Parathyroid adenoma (tissue), 2 donors: ENCODE results near the gene RACGAP1.

Source experiments
- H2AFZ ChIP-seq: fragments of 300-600 bp; sonication (generic); one replicate; pipeline ENCODE4 v1.7.0; 2017; ENCODE audit warnings: antibody characterized with exemption, mild to moderate bottlenecking
- H3K27ac ChIP-seq: fragments of 300-600 bp; sonication (generic); one replicate; pipeline ENCODE4 v1.7.0; 2017
- H3K27me3 ChIP-seq: fragments of 300-600 bp; sonication (generic); one replicate; pipeline ENCODE4 v1.7.0; 2017; ENCODE audit warnings: low read length; ENCODE audit not compliant: control insufficient read depth, insufficient read depth
- H3K36me3 ChIP-seq: fragments of 300-600 bp; sonication (generic); one replicate; pipeline ENCODE4 v1.7.0; 2017; ENCODE audit warnings: low read length; ENCODE audit not compliant: control insufficient read depth, insufficient read depth
- H3K4me1 ChIP-seq: fragments of 300-600 bp; sonication (generic); one replicate; pipeline ENCODE4 v1.7.0; 2017; ENCODE audit warnings: control low read depth
- H3K4me2 ChIP-seq: fragments of 300-600 bp; sonication (generic); one replicate; pipeline ENCODE4 v1.7.0; 2017; ENCODE audit warnings: low read length
- H3K4me3 ChIP-seq: fragments of 300-600 bp; sonication (generic); one replicate; pipeline ENCODE4 v1.7.0; 2017; ENCODE audit warnings: low read depth, low read length
- H3K79me2 ChIP-seq: fragments of 300-600 bp; sonication (generic); one replicate; pipeline ENCODE4 v1.7.0; 2017; ENCODE audit warnings: control low read depth
- H3K9ac ChIP-seq: fragments of 300-600 bp; sonication (generic); one replicate; pipeline ENCODE4 v1.7.0; 2017; ENCODE audit warnings: mild to moderate bottlenecking
- H3K9me3 ChIP-seq: fragments of 300-600 bp; sonication (generic); one replicate; pipeline ENCODE4 v1.7.0; 2017; ENCODE audit warnings: low read length; ENCODE audit not compliant: control insufficient read depth
- TF ChIP-seq, protein P1 (sequence below): fragments of 300-600 bp; sonication (generic); IDR thresholded peaks from one replicate; pipeline ENCODE4 v1.7.0; 2017; ENCODE audit warnings: antibody characterized with exemption, mild to moderate bottlenecking
- donor health status: primary hyperparathyroidism.

Gene RACGAP1

DNA sequence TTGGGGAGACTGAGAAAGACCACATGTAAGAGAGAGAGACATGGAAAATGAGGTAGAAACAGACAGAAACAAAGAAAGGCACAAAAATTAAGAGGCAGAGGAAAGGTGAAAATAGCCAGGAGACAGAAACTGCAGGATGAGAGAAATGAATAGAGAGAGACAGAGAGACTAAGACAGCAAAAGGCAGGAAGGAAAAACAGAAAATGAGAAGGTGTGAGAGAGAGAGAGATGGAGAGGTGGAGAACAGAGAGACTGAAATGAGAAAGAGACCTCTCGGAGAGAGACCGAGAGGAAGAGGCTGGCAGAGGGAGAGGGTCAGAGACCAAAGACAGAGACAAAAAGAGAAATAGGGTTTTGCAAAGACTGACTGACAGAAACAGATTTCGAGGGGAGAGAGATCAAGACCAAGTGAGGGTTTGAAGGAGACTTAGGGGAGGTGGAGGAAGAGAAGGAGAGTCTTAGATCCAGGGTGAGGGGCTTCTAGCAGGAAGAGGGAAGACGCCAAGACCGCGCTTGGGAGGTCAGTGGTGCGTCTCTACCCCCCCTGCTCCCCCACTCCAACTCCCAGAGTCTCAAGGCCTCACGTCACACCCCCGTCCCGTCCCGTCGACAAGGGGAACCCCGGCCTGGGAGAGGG lies 64.7 kb downstream of the RACGAP1 start:
- TF ChIP-seq, protein P1, sequence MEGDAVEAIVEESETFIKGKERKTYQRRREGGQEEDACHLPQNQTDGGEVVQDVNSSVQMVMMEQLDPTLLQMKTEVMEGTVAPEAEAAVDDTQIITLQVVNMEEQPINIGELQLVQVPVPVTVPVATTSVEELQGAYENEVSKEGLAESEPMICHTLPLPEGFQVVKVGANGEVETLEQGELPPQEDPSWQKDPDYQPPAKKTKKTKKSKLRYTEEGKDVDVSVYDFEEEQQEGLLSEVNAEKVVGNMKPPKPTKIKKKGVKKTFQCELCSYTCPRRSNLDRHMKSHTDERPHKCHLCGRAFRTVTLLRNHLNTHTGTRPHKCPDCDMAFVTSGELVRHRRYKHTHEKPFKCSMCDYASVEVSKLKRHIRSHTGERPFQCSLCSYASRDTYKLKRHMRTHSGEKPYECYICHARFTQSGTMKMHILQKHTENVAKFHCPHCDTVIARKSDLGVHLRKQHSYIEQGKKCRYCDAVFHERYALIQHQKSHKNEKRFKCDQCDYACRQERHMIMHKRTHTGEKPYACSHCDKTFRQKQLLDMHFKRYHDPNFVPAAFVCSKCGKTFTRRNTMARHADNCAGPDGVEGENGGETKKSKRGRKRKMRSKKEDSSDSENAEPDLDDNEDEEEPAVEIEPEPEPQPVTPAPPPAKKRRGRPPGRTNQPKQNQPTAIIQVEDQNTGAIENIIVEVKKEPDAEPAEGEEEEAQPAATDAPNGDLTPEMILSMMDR = no peak
- Histone ChIP-seq H3K36me3 (no peaks in the 10 kb centered on the region), H3K9ac (no peak overlapping the region), H3K27ac (no peak overlapping the region), H3K79me2 (no peaks in the 10 kb centered on the region), H3K27me3 (no peaks in the 10 kb centered on the region), H3K9me3 (no peaks in the 10 kb centered on the region), H3K4me3 (no peak overlapping the region), H2AFZ (no peak overlapping the region), H3K4me1 (peaks cover 6% of the 10 kb centered on the region), H3K4me2 (no peak overlapping the region)

DNA sequence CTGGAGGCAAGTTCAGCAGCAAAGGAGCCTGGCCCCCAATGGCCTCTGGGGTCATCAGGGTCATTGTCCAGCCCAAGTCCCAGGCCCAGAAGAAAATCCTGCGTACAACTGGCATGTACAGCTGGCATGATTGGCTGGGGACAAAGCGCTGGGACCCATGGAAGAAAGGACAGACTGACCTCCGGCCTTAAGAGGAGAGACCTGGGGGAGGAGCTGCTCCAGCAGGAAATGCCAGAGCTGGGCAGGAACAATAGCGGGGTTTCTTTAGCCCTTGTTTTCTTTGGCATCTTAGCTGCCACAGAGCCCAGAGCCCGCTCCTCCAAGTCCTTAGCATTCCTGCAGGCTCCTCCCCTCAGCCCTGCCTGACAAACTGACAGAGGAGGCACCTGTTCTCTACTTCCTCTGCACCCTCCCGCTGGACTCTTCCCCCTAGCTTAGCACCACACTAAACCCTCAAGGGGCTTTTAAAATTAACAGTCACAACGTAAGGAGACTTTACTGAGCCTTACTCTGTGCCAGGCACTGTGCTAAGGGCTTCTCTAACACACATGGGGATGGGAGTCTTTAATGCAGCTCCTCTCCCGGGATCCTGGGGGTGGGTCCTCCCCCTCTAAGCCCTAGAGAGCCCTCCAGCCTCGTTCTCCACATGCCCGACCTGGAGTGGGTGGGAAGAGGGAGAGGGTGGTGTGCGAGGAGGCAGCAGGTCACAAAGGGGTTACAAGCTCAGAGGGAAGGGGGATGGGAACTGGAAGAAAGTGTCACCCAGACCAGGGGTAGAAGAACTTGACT lies 65.4 kb downstream of the RACGAP1 start:
- H3K9ac ChIP-seq = no peak overlapping the region
- H3K27ac ChIP-seq = no peak overlapping the region
- H2AFZ ChIP-seq = no peak overlapping the region
- no peaks in the 10 kb centered on the region for H3K27me3 ChIP-seq
- H3K36me3 ChIP-seq = no peaks in the 10 kb centered on the region
- peaks cover 6% of the 10 kb centered on the region for H3K4me1 ChIP-seq
- no peak overlapping the region for H3K4me3 ChIP-seq
- no peak overlapping the region for H3K4me2 ChIP-seq
- no peaks in the 10 kb centered on the region for H3K79me2 ChIP-seq
- TF ChIP-seq, protein P1 = no peak
- no peaks in the 10 kb centered on the region for H3K9me3 ChIP-seq

- Histone ChIP-seq H3K4me3 (no peak overlapping the region), H3K9me3 (no peaks in the 10 kb centered on the region), H3K9ac (no peak overlapping the region), H3K4me1 (peaks cover 1% of the 10 kb centered on the region), H3K79me2 (no peaks in the 10 kb centered on the region), H2AFZ (no peak overlapping the region), H3K36me3 (no peaks in the 10 kb centered on the region), H3K27ac (no peak overlapping the region), H3K4me2 (no peak overlapping the region), H3K27me3 (no peaks in the 10 kb centered on the region)
- TF ChIP-seq, protein P1 = no peak
Measured at GRCh38 chr12:49957570-49957967, 67.7 kb downstream of the RACGAP1 start.

DNA sequence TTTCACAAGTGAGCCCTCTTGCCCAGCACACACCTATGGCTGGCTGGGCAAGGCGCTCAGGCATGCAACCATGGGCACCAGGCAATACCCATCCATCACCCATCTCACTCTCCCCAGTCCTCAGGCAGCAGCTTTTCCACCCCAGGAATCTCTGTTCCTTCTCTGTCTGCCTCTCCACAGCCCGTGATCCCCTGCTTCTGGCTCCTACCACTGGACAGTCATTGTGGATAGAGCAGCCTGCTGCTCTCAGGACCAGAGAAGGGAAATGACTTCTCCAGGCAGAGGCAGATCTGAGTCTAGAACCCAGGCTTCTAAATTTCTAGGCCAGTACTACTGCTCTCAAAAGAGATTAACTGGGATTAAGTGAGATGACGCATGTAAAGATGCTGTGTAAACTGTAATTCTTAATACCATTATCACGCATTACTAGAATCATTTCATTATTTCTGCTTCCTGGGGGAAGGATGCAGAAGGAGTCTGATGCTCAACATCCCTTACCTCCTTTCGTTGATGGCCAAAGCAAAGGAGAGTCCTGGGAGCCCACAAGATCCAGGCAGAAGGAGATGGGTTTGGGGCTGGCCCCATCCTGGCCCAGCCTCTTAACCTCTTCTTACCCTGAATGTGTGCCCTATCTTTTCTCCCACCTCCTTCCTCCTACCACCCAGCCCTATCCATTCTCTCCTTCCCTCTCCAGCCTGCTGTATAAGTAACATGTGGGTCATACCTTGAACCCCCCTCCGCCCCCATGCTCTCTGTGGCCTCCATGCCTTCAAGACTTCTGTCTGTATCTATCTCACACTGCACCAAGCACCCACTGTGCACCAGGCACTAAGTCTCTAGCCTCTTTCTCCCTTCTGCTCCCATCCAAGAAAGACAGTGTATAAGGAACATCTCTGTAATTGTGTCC lies 68.4 kb downstream of the RACGAP1 start:
- Histone ChIP-seq H3K36me3 (no peaks in the 10 kb centered on the region), H3K4me1 (no peaks in the 10 kb centered on the region), H3K4me3 (no peak overlapping the region), H3K9me3 (no peaks in the 10 kb centered on the region), H3K27ac (no peak overlapping the region), H3K4me2 (no peak overlapping the region), H3K9ac (no peak overlapping the region), H3K27me3 (no peaks in the 10 kb centered on the region), H3K79me2 (no peaks in the 10 kb centered on the region), H2AFZ (no peak overlapping the region)
- TF ChIP-seq, protein P1 = no peak
